C4-2B (cell line): Measurements from ENCODE around the gene GIPC2.

ENCODE experiments used
- CTCF ChIP-seq: fragments of 450-650 bp; conservative IDR thresholded peaks from 2 replicates; pipeline ENCODE4 v1.5.1; 2017; ENCODE audit warnings: mild to moderate bottlenecking
- ZFX ChIP-seq: fragments of 450-650 bp; IDR thresholded peaks from 2 replicates; pipeline ENCODE4 v1.6.1; 2017

GRCh38 chr1:78121710-78122109 lies 75.9 kb downstream of the GIPC2 start:
- TF ChIP-seq CTCF (no peak), ZFX (no peak)
